ENCODE measurements around the gene DDC. TPM values are rescaled to one million over a fixed set of nuclear protein-coding genes. Genes with fewer than 3 reads are reported as not detected.

The DDC gene
- total RNA-seq, 2 donors from 2014 or later, result 6.6 to 17.1 TPM

DNA sequence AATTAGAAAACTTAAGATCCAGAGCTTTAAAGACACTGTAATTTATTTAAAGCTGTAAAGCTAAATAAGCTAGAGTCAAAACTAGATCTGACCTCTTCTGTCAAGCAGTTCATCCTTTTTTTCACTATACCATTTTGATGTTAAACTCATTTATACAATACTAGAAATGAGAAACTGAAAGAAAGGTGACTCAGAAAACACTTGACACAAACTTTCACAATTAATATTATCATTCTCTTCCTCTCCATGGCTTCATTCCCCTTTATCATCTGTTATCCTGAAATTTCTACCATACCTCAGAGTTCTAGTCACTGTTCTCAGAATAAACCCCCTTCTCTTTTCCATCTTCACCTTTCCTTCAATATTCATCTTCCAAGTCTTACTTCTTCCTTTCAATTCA lies 116.4 kb downstream of the DDC start:
- intact Hi-C loops (cut with DNase I), result no loop called here
- no peak for TF ChIP-seq POLR2A (IDR thresholded peaks at IDR 0.05)
- TF ChIP-seq, protein P1, sequence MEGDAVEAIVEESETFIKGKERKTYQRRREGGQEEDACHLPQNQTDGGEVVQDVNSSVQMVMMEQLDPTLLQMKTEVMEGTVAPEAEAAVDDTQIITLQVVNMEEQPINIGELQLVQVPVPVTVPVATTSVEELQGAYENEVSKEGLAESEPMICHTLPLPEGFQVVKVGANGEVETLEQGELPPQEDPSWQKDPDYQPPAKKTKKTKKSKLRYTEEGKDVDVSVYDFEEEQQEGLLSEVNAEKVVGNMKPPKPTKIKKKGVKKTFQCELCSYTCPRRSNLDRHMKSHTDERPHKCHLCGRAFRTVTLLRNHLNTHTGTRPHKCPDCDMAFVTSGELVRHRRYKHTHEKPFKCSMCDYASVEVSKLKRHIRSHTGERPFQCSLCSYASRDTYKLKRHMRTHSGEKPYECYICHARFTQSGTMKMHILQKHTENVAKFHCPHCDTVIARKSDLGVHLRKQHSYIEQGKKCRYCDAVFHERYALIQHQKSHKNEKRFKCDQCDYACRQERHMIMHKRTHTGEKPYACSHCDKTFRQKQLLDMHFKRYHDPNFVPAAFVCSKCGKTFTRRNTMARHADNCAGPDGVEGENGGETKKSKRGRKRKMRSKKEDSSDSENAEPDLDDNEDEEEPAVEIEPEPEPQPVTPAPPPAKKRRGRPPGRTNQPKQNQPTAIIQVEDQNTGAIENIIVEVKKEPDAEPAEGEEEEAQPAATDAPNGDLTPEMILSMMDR (IDR thresholded peaks at IDR 0.05), result no peak
- Histone ChIP-seq H3K4me3 (no peak overlapping the region), H3K4me1 (peaks cover 15% of the 10 kb centered on the region), H3K27ac (no peak overlapping the region), H3K9me3 (no peaks in the 10 kb centered on the region), H3K36me3 (replicated peaks in 1 of 2; ENCODE audit: insufficient read depth in 1 of 2, low read depth in 2 of 2) (no peaks in the 10 kb centered on the region), H3K27me3 (no peaks in the 10 kb centered on the region)
- DNase-seq (no peak), ATAC-seq (no peak)

DNA sequence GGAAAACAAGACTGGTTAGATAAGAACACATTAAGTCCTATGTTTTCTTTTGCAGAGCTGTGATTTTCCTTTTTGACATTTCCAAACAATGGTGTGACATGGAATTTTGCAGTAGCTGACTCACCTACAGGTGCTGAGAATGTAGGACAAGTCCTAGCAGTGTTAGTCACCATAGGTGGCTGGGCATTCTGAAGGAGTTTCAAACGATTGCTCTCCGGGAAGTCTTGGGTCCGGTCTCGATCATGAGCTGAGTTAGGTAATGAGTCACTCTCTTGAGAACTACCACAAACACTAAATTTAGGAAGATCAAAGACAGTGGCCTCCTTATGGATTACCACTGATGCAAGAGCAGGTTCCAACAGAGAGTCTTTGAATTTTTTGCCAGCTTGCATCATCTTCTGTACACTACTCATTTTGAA lies 118.7 kb downstream of the DDC start:
- WGBS, 2 donors, result 71 to 84% methylated on average over 3 to 4 of the region's 4 CpGs
- Histone ChIP-seq H3K27ac (no peak overlapping the region), H3K27me3 (no peaks in the 10 kb centered on the region), H3K9me3 (no peaks in the 10 kb centered on the region), H3K4me3 (no peak overlapping the region), H3K4me1 (peaks cover 15% of the 10 kb centered on the region), H3K36me3 (replicated peaks in 1 of 2; ENCODE audit: insufficient read depth in 1 of 2, low read depth in 2 of 2) (no peaks in the 10 kb centered on the region)
- intact Hi-C loops (cut with DNase I), result no loop called here
- TF ChIP-seq, protein P1 (IDR thresholded peaks at IDR 0.05), result no peak
- no peak for TF ChIP-seq POLR2A (IDR thresholded peaks at IDR 0.05)
- no peak for ATAC-seq
- DNase-seq, result no peak

DNA sequence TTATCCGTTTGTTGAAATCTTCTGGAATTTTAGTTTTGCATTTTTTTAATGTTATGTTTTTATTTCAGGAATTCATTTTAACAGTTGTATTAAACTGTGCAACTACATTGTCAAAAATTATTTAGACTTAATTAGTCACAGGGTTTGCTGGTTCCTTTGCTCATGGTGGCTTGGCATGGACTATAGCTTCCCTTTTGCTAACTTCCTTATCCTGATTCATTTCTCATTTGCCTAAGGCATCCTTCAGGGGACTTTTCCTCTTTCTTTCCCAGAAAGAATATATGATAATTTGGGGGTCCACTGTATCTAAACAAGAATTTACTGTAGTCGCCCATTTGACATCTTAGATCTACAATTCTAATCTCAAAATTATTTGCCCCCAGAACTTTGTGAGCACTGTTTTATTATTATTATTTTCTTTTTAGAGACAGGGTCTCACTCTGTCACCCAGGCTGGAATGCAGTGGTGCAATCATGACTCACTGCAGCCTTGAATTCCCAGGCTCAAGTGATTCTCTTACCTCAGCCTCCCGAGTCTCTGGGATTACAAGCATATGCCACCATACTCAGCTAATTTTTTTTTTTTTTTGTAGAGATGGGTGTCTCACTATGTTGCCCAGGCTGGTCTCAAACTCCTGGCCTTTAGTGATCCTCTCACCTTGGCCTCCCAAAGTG lies 128.9 kb downstream of the DDC start:
- no peak overlapping the region for H3K4me3 ChIP-seq
- H3K27me3 ChIP-seq, result no peaks in the 10 kb centered on the region
- no peak for TF ChIP-seq POLR2A (IDR thresholded peaks at IDR 0.05)
- TF ChIP-seq, protein P1 (IDR thresholded peaks at IDR 0.05), result no peak
- H3K27ac ChIP-seq, result no peak overlapping the region
- 86 to 88% methylated on average over 3 of the region's 3 CpGs for WGBS, 2 donors
- DNase-seq, result no peak
- no peaks in the 10 kb centered on the region for H3K36me3 ChIP-seq (replicated peaks in 1 of 2; ENCODE audit: insufficient read depth in 1 of 2, low read depth in 2 of 2)
- H3K4me1 ChIP-seq, result no peaks in the 10 kb centered on the region
- intact Hi-C loops (cut with DNase I), result no loop called here
- no peak for ATAC-seq
- H3K9me3 ChIP-seq, result no peaks in the 10 kb centered on the region

DNA sequence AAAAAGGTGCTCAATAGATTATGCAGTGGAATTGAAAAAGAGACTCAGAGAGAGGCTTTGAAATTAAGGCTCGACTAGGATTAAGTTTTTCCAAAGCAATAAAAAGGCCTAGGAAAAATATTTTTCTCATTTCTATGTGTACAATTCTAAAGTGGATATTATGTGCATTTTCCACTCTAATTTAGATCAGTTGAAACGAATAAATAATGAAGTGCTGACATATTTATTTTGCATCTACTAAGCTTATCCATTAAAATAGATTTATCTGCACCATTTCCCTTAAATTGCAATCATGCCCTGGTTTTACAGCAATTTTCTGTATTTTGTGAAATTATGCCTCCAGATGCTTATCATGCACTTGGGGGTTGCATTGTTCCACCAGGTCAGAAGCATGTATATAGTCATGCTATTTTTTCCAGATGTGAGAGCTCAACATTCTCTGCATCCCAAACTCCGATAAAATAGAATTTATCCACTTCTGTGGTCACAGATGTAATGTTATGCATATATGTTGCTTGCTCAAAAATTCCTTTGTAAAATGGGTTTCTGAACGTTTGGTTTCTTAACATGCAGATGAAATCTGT lies 133.4 kb downstream of the DDC start:
- DNase-seq (no peak), ATAC-seq (no peak)
- TF ChIP-seq, protein P1 (IDR thresholded peaks at IDR 0.05), result no peak
- TF ChIP-seq POLR2A (IDR thresholded peaks at IDR 0.05), result no peak
- H3K27me3 ChIP-seq, result no peaks in the 10 kb centered on the region
- H3K4me3 ChIP-seq, result no peak overlapping the region
- intact Hi-C loops (cut with DNase I), result no loop called here
- WGBS, 2 donors, result 63 to 66% methylated on average over 4 of the region's 4 CpGs
- H3K36me3 ChIP-seq (replicated peaks in 1 of 2; ENCODE audit: insufficient read depth in 1 of 2, low read depth in 2 of 2), result no peaks in the 10 kb centered on the region
- no peaks in the 10 kb centered on the region for H3K4me1 ChIP-seq
- no peaks in the 10 kb centered on the region for H3K9me3 ChIP-seq
- no peak overlapping the region for H3K27ac ChIP-seq

DNA sequence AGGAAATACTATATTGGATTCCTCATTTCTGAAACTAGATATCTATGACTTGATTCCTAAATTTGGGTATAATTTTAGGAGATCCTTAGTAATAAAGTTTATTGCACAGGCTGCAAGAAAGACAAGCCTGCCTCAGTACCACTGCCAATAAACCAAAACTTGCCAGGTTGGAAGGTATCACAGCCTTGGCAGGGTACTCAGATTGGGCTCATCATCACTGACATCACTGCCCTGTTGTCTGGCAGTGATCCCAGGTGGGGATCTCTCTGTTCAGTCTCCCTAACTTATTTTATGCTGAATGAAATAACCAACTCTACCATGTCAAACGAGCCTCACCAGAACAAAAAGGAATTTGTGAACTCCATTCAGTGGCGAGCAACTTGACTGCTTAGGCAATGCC lies 133.9 kb downstream of the DDC start:
- DNase-seq, result no peak
- Histone ChIP-seq H3K4me1 (no peaks in the 10 kb centered on the region), H3K36me3 (replicated peaks in 1 of 2; ENCODE audit: insufficient read depth in 1 of 2, low read depth in 2 of 2) (no peaks in the 10 kb centered on the region), H3K4me3 (no peak overlapping the region), H3K9me3 (no peaks in the 10 kb centered on the region), H3K27ac (no peak overlapping the region), H3K27me3 (no peaks in the 10 kb centered on the region)
- WGBS, 2 donors, result 68 to 94% methylated on average over 2 of the region's 2 CpGs
- no peak for TF ChIP-seq POLR2A (IDR thresholded peaks at IDR 0.05)
- TF ChIP-seq, protein P1 (IDR thresholded peaks at IDR 0.05), result no peak
- intact Hi-C loops (cut with DNase I), result no loop called here
- ATAC-seq, result no peak
